GM21360 (cell line): Measurements from ENCODE around the gene OXSR1.

Source experiments
- ATAC-seq: cut with Tn5 transposase; IDR thresholded peaks from one replicate; pipeline ENCODE4 v1.9.1; 2021; ENCODE audit warnings: mild to moderate bottlenecking, moderate library complexity; ENCODE audit not compliant: unreplicated experiment

Gene OXSR1

GRCh38 chr3:38164952-38165721, at the start of gene OXSR1:
OXSR1 (plus strand) TSS chr3:38165537; CDS start chr3:38165877, 340 bp downstream.
- ATAC-seq: peak; percentile 90

- ATAC-seq: no peak
Measured at GRCh38 chr3:38115645-38116427, 49.5 kb upstream of the OXSR1 start.

GRCh38 chr3:38116471-38117162, 48.7 kb upstream of the OXSR1 start:
- ATAC-seq: no peak

- ATAC-seq: no peak
Measured at GRCh38 chr3:38117163-38117716, 48.1 kb upstream of the OXSR1 start.

GRCh38 chr3:38117748-38118420, 47.5 kb upstream of the OXSR1 start:
- peak; percentile 78 for ATAC-seq

DNA sequence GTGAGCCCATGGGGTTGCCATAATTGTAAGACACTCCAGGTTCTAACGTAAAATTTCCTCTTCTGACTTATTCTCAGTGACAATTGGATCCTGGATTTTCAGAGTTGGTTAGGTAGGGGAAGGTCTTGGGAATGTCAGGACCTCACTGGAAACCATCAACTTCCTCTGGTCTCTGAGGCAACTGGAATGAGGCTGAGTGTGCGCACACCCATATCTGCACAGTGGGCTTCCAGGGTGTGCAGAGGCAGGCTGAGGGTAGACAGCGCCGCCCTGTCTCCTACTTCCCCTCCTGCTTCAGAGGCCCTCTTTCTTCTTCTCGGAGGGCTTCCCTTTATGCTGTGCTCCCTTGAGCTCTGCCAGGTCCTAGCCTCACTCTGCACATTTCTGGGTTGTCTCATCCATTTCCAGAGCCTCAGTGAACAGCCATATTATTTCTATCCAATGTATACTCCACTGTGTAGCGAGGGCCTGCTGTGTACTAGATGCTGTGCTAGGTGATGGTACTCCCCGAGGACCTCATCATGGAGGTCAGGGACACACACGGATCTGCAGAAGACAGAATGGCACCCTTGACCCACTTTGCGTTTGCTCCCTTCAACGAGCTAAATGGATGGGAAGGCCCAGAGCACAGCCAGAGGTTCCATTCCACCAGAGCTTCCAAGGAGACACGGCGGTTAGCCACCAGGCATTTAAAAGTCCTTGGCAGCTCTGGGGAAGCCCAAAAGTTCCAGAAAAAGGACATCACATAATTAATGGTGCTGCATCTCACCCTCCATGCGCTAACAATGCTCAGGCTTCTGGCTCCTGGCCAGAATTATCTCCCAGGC, 46.7 kb upstream of the OXSR1 start:
- ATAC-seq: peak; percentile 7

- ATAC-seq: no peak
Measured at GRCh38 chr3:38119248-38119544, 46.1 kb upstream of the OXSR1 start.

- ATAC-seq: no peak
Measured at GRCh38 chr3:38119821-38120692, 45.3 kb upstream of the OXSR1 start.

DNA sequence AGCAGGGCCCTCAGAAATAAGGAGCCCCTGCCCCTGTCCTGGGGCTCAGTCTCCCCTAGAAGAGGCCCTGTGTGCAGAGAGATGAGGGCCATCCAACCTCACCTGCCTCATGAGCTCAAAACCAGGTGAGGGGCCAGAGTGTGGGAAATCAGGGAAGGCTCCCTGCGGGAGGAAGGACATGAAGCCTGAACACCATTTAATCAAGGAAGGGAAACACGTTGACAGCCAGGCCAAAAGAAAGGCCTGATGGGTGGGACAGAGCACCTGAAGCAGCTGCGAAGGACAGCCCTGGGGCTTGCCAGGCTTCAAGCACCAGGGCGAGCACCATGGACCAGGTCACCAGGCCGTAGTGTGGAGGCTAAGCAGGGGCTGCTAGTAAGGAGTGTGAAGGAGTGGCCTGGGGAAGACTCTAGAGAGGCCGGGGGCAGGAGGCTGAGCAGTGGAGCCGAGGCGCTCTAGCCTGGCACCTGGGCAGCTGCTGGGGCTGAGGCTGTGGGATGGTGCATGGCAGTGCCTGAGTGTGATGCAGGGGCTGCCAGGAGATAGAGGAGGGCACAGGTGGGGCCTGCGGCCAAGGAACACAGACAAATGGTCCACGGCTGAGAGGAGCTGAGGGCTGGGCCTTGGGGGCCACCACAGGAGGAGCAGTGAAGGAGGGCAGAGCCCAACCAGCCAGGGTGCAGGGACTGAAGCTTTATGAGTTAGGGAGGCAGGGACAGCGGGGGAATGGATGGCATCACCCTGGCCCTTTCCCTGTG, 44.5 kb upstream of the OXSR1 start:
- ATAC-seq: no peak

GRCh38 chr3:38121451-38121831, 43.9 kb upstream of the OXSR1 start:
- no peak for ATAC-seq

GRCh38 chr3:38121832-38122461, 43.4 kb upstream of the OXSR1 start:
- ATAC-seq: no peak

DNA sequence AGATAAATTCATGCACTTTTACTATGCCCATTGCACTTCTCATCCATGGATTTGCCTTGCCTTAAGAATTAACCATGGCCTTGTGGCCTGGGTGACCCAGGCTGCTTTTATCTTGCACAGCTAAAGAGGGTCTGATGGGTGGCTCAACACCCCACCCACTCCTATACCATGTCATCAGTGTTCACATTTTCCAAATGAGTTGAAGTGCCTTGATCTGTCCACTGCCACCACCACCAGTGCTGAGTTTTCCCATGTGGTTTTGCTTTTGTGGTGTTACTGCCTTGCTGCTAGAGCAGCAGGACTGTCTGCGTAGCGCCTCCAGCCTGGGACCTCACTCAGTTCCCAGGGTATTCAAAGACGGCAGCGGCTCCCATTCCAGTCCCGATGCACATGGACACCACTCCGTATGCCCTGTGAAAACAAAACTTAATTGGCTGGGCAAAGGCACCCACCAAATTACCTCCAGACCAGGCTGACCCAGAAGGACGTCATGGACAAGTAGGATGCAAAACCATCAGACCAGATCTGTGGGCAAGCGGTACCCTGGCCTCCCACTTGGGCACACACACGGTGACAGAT, 42.5 kb upstream of the OXSR1 start:
- ATAC-seq: no peak

DNA sequence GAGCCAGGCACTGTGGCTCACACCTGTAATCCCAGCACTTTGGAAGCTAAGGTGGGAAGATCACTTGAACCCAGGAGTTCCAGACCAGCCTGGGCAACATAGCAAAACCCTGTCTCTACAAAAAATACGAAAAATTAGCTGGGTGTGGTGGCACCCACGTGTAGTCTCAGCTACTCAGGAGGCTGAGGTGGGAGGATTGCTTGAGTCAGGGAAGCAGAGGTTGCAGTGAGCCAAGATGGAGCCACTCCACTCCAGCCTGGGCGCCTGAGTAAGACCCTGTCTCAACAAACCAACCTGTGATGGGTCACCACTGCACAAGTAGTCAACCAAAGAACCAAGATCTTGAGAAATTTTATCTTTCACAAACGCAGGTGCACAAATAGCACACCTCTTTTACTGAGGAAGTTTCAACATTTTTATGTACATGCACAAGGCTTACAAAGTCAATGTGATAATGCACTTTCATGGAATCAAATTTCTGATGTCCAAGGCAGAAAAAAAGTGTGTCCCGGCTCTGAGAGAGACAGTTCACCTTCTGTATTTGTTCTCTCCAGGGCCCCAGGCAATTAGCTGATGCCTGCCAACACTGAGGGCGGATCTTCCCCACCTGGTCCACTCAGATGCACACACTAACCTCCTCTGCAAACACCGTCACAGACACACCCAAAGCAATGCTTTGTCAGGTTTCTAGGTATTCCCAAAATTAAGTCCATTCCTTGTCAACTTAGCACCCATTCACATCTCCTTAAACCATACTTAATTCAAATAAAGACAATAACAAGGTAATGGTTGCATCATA, 40.8 kb upstream of the OXSR1 start:
- no peak for ATAC-seq

- ATAC-seq: no peak
Measured at GRCh38 chr3:38125305-38126120, 39.8 kb upstream of the OXSR1 start.

- ATAC-seq: no peak
Measured at GRCh38 chr3:38126121-38126892, 39.0 kb upstream of the OXSR1 start.
